Astrocyte (in vitro differentiated cells and primary cell): ENCODE results near the gene EPHA6. TPM values are rescaled to one million over a fixed set of nuclear protein-coding genes. Genes with fewer than 3 reads are reported as not detected.

ENCODE experiments used
- DNase-seq: peaks from one replicate; pipeline ENCODE4 v3.0.0-alpha.2; 2010; ENCODE audit warnings: low read depth
- FAIRE-seq: peaks from 2 replicates; lab custom pipeline; 2011; peaks lifted over from hg19 to GRCh38; lab: Jason Lieb, UNC
- H2AFZ ChIP-seq: 2 replicates; pipeline ENCODE4 v1.6.0; 2012; ENCODE audit warnings: low read depth, low read length, inconsistent platforms
- H3K27ac ChIP-seq: 2 replicates; pipeline ENCODE4 v1.5.1; 2011; ENCODE audit warnings: low read depth, low read length, inconsistent platforms
- H3K27me3 ChIP-seq: 2 replicates; pipeline ENCODE4 v1.6.0; 2011; ENCODE audit warnings: low read length, inconsistent platforms; ENCODE audit not compliant: insufficient read depth
- H3K36me3 ChIP-seq: 2 replicates; pipeline ENCODE4 v1.5.1; 2011; ENCODE audit warnings: low read length, inconsistent platforms; ENCODE audit not compliant: insufficient read depth
- H3K4me1 ChIP-seq: 2 replicates; pipeline ENCODE4 v1.5.1; 2011; ENCODE audit warnings: low read length, inconsistent platforms; ENCODE audit not compliant: insufficient read depth
- H3K4me2 ChIP-seq: 2 replicates; pipeline ENCODE4 v1.6.0; 2012; ENCODE audit warnings: low read length, inconsistent platforms
- H3K4me3 ChIP-seq: 2 replicates; pipeline ENCODE4 v1.5.1; 2011; ENCODE audit warnings: low read depth, mild to moderate bottlenecking, low read length, inconsistent platforms; ENCODE audit not compliant: insufficient read depth
- H3K79me2 ChIP-seq: 2 replicates; pipeline ENCODE4 v1.6.0; 2012; ENCODE audit warnings: mild to moderate bottlenecking, low read length, inconsistent platforms; ENCODE audit not compliant: insufficient read depth
- H3K9ac ChIP-seq: 2 replicates; pipeline ENCODE4 v1.6.0; 2012; ENCODE audit warnings: mild to moderate bottlenecking, low read length, inconsistent platforms
- H3K9me3 ChIP-seq: 2 replicates; pipeline ENCODE4 v1.5.1; 2012; ENCODE audit warnings: low read depth, mild to moderate bottlenecking, low read length, inconsistent platforms; ENCODE audit not compliant: insufficient read depth
- H4K20me1 ChIP-seq: 2 replicates; pipeline ENCODE4 v1.6.0; 2012; ENCODE audit warnings: low read length, inconsistent platforms; ENCODE audit not compliant: insufficient read depth
- H3K27ac Mint-ChIP-seq: one replicate; pipeline ENCODE4 v1.8.0; 2021; ENCODE audit warnings: mild to moderate bottlenecking, mixed read lengths; ENCODE audit not compliant: unreplicated experiment
- H3K27me3 Mint-ChIP-seq: one replicate; pipeline ENCODE4 v1.8.0; 2021; ENCODE audit warnings: low read depth, mixed read lengths; ENCODE audit not compliant: unreplicated experiment
- H3K36me3 Mint-ChIP-seq: one replicate; pipeline ENCODE4 v1.8.0; 2021; ENCODE audit warnings: low read depth, mixed read lengths; ENCODE audit not compliant: unreplicated experiment
- H3K4me1 Mint-ChIP-seq: one replicate; pipeline ENCODE4 v1.8.0; 2021; ENCODE audit warnings: low read depth, mixed read lengths; ENCODE audit not compliant: unreplicated experiment
- H3K4me3 Mint-ChIP-seq: one replicate; pipeline ENCODE4 v1.8.0; 2021; ENCODE audit warnings: mild to moderate bottlenecking, moderate library complexity, mixed read lengths; ENCODE audit not compliant: unreplicated experiment
- H3K9me3 Mint-ChIP-seq: one replicate; pipeline ENCODE4 v1.8.0; 2021; ENCODE audit warnings: mild to moderate bottlenecking, mixed read lengths; ENCODE audit not compliant: unreplicated experiment
- EZH2 ChIP-seq: IDR thresholded peaks from 2 replicates; pipeline ENCODE4 v1.6.1; 2012; ENCODE audit warnings: mild to moderate bottlenecking, low read length, inconsistent platforms; ENCODE audit not compliant: insufficient read depth
- total RNA-seq: library from RNA; stranded (reverse); gene quantifications from 2 replicates; pipeline ENCODE4 v1.2.1, GENCODE V29; 2021
- TF ChIP-seq, protein P1 (sequence below): IDR thresholded peaks from 2 replicates; pipeline ENCODE4 v1.5.1; 2011; ENCODE audit warnings: low read depth, mild to moderate bottlenecking, inconsistent platforms, low read length, moderate library complexity; ENCODE audit not compliant: insufficient read depth

The EPHA6 gene
- total RNA-seq, 1 donor from 2014 or later = 1.7 TPM

DNA sequence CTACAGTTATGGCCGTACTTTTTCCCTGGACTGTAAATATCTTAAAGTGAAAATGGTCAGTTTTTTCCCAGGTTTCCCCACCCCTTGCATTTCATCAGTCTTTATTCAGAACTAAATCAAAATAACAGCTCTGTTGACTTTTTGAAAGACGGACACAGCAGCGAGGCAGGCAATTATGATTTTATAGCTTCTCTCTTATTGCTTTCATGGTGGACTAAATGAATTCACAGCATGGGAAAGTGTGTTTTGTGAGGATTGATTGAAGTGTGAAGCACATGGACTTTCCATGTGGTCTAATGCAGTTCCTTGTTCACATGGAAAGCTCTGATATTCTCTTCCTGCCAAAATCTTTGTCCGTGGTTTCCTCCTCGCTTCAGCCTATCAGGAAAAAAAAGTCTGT is 681.5 kb downstream of the EPHA6 start:
- Histone ChIP-seq H3K4me3 (no peak overlapping the region), H3K4me1 (no peaks in the 10 kb centered on the region), H3K79me2 (no peaks in the 10 kb centered on the region), H4K20me1 (no peaks in the 10 kb centered on the region), H3K9ac (no peak overlapping the region), H3K36me3 (no peaks in the 10 kb centered on the region), H3K4me2 (no peak overlapping the region), H3K27me3 (no peaks in the 10 kb centered on the region), H3K9me3 (no peaks in the 10 kb centered on the region), H3K27ac (no peak overlapping the region), H2AFZ (no peak overlapping the region)
- DNase-seq = no peak
- no peak for FAIRE-seq
- no peaks in the 10 kb centered on the region for H3K4me1 Mint-ChIP-seq
- no peak overlapping the region for H3K4me3 Mint-ChIP-seq
- no peaks in the 10 kb centered on the region for H3K36me3 Mint-ChIP-seq
- H3K9me3 Mint-ChIP-seq = no peaks in the 10 kb centered on the region
- H3K27ac Mint-ChIP-seq = no peak overlapping the region
- no peaks in the 10 kb centered on the region for H3K27me3 Mint-ChIP-seq
- TF ChIP-seq EZH2 = no peak
- TF ChIP-seq, protein P1, sequence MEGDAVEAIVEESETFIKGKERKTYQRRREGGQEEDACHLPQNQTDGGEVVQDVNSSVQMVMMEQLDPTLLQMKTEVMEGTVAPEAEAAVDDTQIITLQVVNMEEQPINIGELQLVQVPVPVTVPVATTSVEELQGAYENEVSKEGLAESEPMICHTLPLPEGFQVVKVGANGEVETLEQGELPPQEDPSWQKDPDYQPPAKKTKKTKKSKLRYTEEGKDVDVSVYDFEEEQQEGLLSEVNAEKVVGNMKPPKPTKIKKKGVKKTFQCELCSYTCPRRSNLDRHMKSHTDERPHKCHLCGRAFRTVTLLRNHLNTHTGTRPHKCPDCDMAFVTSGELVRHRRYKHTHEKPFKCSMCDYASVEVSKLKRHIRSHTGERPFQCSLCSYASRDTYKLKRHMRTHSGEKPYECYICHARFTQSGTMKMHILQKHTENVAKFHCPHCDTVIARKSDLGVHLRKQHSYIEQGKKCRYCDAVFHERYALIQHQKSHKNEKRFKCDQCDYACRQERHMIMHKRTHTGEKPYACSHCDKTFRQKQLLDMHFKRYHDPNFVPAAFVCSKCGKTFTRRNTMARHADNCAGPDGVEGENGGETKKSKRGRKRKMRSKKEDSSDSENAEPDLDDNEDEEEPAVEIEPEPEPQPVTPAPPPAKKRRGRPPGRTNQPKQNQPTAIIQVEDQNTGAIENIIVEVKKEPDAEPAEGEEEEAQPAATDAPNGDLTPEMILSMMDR = no peak

DNA sequence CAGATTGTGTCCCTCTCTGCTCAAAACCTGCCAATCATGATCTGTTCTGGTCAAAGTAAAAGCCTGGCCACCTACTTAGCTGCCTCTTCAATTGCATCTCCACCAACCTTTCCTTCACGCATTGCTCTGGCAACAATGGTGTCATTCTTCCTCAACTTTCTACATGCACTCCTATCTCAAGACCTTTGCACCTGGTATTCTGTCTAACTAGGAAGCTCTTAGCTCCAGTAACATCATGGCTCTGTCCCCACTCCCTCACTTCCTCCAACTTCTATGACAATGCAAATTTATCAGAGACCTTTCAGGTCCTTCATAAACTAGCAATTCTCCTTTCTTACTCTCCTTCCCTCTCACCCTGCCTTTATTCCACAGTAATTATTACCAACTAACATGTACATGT is 682.7 kb downstream of the EPHA6 start:
- Histone ChIP-seq H3K27ac (no peak overlapping the region), H3K79me2 (no peaks in the 10 kb centered on the region), H3K9ac (no peak overlapping the region), H3K4me3 (no peak overlapping the region), H3K4me2 (no peak overlapping the region), H4K20me1 (no peaks in the 10 kb centered on the region), H2AFZ (no peak overlapping the region), H3K27me3 (no peaks in the 10 kb centered on the region), H3K36me3 (no peaks in the 10 kb centered on the region), H3K4me1 (no peaks in the 10 kb centered on the region), H3K9me3 (no peaks in the 10 kb centered on the region)
- Mint-ChIP-seq H3K27me3 (no peaks in the 10 kb centered on the region), H3K36me3 (no peaks in the 10 kb centered on the region), H3K9me3 (no peaks in the 10 kb centered on the region), H3K4me1 (no peaks in the 10 kb centered on the region), H3K27ac (no peak overlapping the region), H3K4me3 (no peak overlapping the region)
- DNase-seq (no peak), FAIRE-seq (no peak)
- TF ChIP-seq EZH2 = no peak
- TF ChIP-seq, protein P1 = no peak

DNA sequence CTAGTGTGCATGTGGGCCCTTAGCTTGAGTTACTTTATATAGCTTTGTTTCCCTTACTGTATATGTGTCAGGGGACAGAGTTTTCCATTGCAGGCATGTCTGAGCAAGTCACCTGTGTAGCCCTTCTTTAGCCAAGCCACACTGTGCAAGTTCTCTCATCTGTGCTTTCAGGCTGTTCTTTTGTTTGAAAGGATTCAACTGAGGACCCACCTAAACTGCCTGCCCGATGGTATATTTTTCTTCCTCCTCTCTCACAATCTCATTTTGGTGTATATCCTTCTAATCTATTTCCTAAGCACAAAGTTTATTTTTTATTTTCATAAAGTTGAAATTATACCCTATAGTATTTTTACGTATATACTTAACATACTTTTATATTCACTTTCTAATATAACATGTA is 690.1 kb downstream of the EPHA6 start:
- H3K4me1 ChIP-seq = no peaks in the 10 kb centered on the region
- Mint-ChIP-seq H3K36me3 (no peaks in the 10 kb centered on the region), H3K4me3 (no peak overlapping the region), H3K9me3 (peaks cover 5% of the 10 kb centered on the region), H3K27ac (no peak overlapping the region), H3K27me3 (no peaks in the 10 kb centered on the region), H3K4me1 (no peaks in the 10 kb centered on the region)
- no peak overlapping the region for H3K27ac ChIP-seq
- H3K9me3 ChIP-seq = peaks cover 5% of the 10 kb centered on the region
- H2AFZ ChIP-seq = no peak overlapping the region
- H4K20me1 ChIP-seq = no peaks in the 10 kb centered on the region
- no peak overlapping the region for H3K4me3 ChIP-seq
- TF ChIP-seq, protein P1 = no peak
- H3K36me3 ChIP-seq = no peaks in the 10 kb centered on the region
- H3K9ac ChIP-seq = no peak overlapping the region
- H3K79me2 ChIP-seq = no peaks in the 10 kb centered on the region
- FAIRE-seq = no peak
- H3K27me3 ChIP-seq = no peaks in the 10 kb centered on the region
- no peak overlapping the region for H3K4me2 ChIP-seq
- no peak for DNase-seq
